Osteocyte (in vitro differentiated cells): ENCODE results near the gene TSHZ2. TPM values are rescaled to one million over a fixed set of nuclear protein-coding genes. Genes with fewer than 3 reads are reported as not detected.
"Not testable (repeated sequence)": the region's sequence is repeated elsewhere in the genome, so short reads cannot be mapped to it uniquely, and the experiment has no call there.

ENCODE experiments used
- DNase-seq: peaks from one replicate; pipeline ENCODE4 v3.0.0; 2021; ENCODE audit warnings: mixed read lengths; ENCODE audit not compliant: unreplicated experiment; ENCODE audit errors: extremely low spot score
- H3K27ac Mint-ChIP-seq: one replicate; pipeline ENCODE4 v1.8.0; 2021; ENCODE audit warnings: mild to moderate bottlenecking, mixed read lengths; ENCODE audit not compliant: unreplicated experiment
- H3K27me3 Mint-ChIP-seq: one replicate; pipeline ENCODE4 v1.8.0; 2021; ENCODE audit warnings: mixed read lengths; ENCODE audit not compliant: unreplicated experiment
- H3K36me3 Mint-ChIP-seq: one replicate; pipeline ENCODE4 v1.8.0; 2021; ENCODE audit warnings: mixed read lengths; ENCODE audit not compliant: unreplicated experiment
- H3K4me1 Mint-ChIP-seq: one replicate; pipeline ENCODE4 v1.8.0; 2021; ENCODE audit warnings: mixed read lengths; ENCODE audit not compliant: unreplicated experiment
- H3K4me3 Mint-ChIP-seq: one replicate; pipeline ENCODE4 v1.8.0; 2021; ENCODE audit warnings: mild to moderate bottlenecking, moderate library complexity, mixed read lengths; ENCODE audit not compliant: unreplicated experiment
- H3K9me3 Mint-ChIP-seq: one replicate; pipeline ENCODE4 v1.8.0; 2021; ENCODE audit warnings: mixed read lengths; ENCODE audit not compliant: unreplicated experiment
- total RNA-seq: library from RNA; stranded (reverse); gene quantifications from 2 replicates; pipeline ENCODE4 v1.2.1, GENCODE V29; 2021
- TF ChIP-seq, protein P1 (sequence below): fragments of 200-600 bp; sonication (generic); IDR thresholded peaks from 2 replicates; pipeline ENCODE4 v1.5.0; 2021; ENCODE audit warnings: antibody characterized with exemption, mild to moderate bottlenecking, moderate library complexity

The TSHZ2 gene
- total RNA-seq, 1 donor from 2014 or later, result not detected

GRCh38 chr20:53427951-53428350 lies 455.8 kb downstream of the TSHZ2 start:
- no peaks in the 10 kb centered on the region for H3K9me3 Mint-ChIP-seq
- TF ChIP-seq, protein P1, sequence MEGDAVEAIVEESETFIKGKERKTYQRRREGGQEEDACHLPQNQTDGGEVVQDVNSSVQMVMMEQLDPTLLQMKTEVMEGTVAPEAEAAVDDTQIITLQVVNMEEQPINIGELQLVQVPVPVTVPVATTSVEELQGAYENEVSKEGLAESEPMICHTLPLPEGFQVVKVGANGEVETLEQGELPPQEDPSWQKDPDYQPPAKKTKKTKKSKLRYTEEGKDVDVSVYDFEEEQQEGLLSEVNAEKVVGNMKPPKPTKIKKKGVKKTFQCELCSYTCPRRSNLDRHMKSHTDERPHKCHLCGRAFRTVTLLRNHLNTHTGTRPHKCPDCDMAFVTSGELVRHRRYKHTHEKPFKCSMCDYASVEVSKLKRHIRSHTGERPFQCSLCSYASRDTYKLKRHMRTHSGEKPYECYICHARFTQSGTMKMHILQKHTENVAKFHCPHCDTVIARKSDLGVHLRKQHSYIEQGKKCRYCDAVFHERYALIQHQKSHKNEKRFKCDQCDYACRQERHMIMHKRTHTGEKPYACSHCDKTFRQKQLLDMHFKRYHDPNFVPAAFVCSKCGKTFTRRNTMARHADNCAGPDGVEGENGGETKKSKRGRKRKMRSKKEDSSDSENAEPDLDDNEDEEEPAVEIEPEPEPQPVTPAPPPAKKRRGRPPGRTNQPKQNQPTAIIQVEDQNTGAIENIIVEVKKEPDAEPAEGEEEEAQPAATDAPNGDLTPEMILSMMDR, result no peak
- H3K27ac Mint-ChIP-seq, result no peak overlapping the region
- H3K36me3 Mint-ChIP-seq, result no peaks in the 10 kb centered on the region
- no peak for DNase-seq
- no peaks in the 10 kb centered on the region for H3K4me1 Mint-ChIP-seq
- no peaks in the 10 kb centered on the region for H3K27me3 Mint-ChIP-seq
- H3K4me3 Mint-ChIP-seq, result no peak overlapping the region

GRCh38 chr20:53428588-53428987 lies 456.4 kb downstream of the TSHZ2 start:
- Mint-ChIP-seq H3K27ac (no peak overlapping the region), H3K4me1 (no peaks in the 10 kb centered on the region), H3K4me3 (no peak overlapping the region), H3K9me3 (no peaks in the 10 kb centered on the region), H3K36me3 (no peaks in the 10 kb centered on the region), H3K27me3 (no peaks in the 10 kb centered on the region)
- TF ChIP-seq, protein P1, result no peak
- no peak for DNase-seq

DNA sequence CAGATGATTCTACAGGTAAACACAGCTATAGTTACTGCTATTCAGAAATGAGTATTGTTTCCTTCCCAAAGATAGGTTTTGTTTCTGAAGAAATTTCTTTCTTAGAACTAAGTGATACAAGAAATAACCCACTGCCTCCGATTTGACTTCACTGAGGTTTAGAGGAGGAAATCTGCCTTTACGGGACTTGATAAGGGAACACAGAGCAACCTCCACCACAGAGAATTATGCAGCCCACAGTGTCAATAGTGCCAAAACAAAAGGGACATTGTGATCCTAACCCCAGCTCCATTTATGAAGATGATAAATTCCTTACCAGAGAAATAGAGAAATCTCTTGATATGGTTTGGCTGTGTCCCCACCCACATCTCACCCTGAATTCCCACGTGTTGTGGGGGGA lies 456.8 kb downstream of the TSHZ2 start:
- H3K9me3 Mint-ChIP-seq, result no peaks in the 10 kb centered on the region
- no peak for DNase-seq
- no peak overlapping the region for H3K4me3 Mint-ChIP-seq
- TF ChIP-seq, protein P1, result no peak
- no peaks in the 10 kb centered on the region for H3K27me3 Mint-ChIP-seq
- H3K27ac Mint-ChIP-seq, result no peak overlapping the region
- H3K4me1 Mint-ChIP-seq, result no peaks in the 10 kb centered on the region
- no peaks in the 10 kb centered on the region for H3K36me3 Mint-ChIP-seq

- TF ChIP-seq, protein P1, result no peak
- Mint-ChIP-seq H3K27ac (no peak overlapping the region), H3K4me3 (no peak overlapping the region), H3K36me3 (no peaks in the 10 kb centered on the region), H3K27me3 (no peaks in the 10 kb centered on the region), H3K4me1 (no peaks in the 10 kb centered on the region), H3K9me3 (no peaks in the 10 kb centered on the region)
- DNase-seq, result no peak
Observed at GRCh38 chr20:53434662-53435061, 462.5 kb downstream of the TSHZ2 start.

DNA sequence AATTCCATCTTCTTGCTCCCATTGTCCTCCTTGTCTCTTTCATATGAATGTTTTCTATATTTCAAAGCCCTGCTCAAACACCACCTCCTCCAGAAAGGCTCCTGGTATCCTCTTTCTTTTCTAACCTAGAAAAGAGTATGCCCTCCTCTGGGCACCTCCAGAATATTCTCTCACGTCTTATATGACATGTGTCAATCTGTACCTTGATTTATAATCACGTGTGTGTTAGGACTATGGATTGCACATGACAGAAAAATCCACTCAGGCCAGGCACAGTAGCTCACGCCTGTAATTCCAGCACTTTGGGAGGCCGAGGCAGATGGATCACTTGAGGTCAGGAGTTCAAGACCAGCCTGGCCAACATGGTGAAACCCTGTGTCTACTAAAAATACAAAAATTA lies 464.8 kb downstream of the TSHZ2 start:
- H3K9me3 Mint-ChIP-seq, H3K36me3 Mint-ChIP-seq, H3K27ac Mint-ChIP-seq, H3K4me1 Mint-ChIP-seq, H3K4me3 Mint-ChIP-seq, H3K27me3 Mint-ChIP-seq, DNase-seq: not testable (repeated sequence)

DNA sequence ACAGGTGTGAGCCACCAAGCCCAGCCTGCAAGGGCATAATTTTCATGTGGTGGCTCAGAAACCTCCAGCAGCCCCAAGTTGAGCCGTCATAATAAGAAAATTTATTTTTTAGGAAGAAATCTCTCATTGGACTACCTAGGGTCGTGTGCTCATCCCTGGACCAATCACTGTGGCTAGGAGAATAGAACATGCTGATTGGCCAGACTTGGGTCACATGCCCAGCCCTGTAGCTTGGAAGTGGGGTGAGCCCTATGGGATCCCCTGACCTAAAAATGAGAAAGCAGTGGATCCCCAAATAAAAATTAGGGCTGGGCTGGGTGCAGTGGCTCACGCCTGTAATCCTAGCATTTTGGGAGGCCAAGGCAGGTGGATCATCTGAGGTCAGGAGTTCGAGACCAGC lies 466.2 kb downstream of the TSHZ2 start:
- Mint-ChIP-seq H3K4me1 (no peaks in the 10 kb centered on the region), H3K27me3 (no peaks in the 10 kb centered on the region), H3K9me3 (no peaks in the 10 kb centered on the region), H3K36me3 (no peaks in the 10 kb centered on the region), H3K27ac (no peak overlapping the region), H3K4me3 (no peak overlapping the region)
- no peak for DNase-seq
- TF ChIP-seq, protein P1, result no peak
